Measurements from ENCODE around the gene CFAP52. TPM values are rescaled to one million over a fixed set of nuclear protein-coding genes. Genes with fewer than 3 reads are reported as not detected.
"Not testable (repeated sequence)": the region's sequence is repeated elsewhere in the genome, so short reads cannot be mapped to it uniquely, and the experiment has no call there.

Gene CFAP52
- total and polyA plus RNA-seq, 7 donors: 0.03 to 0.99 TPM; not detected in 5

GRCh38 chr17:9647014-9647413 lies 70.6 kb downstream of the CFAP52 start:
- Histone ChIP-seq H3K27me3 (peaks cover 16 to 54% (median 22%) of the 10 kb centered on the region in 3 donors), H3K4me1 (peaks cover 0 to 19% (median 18%) of the 10 kb centered on the region in 4 donors), H3K36me3 (no peaks in the 10 kb centered on the region), H3K27ac (no peak overlapping the region), H3K9me3 (no peaks in the 10 kb centered on the region), H3K4me3 (no peak overlapping the region)
- no peak for TF ChIP-seq POLR2AphosphoS5 (IDR thresholded peaks at IDR 0.05)
- DNase-seq: no peak
- intact Hi-C loops (cut with DNase I): no loop called here
- WGBS, 2 donors: 12 to 23% methylated on average over 4 of the region's 4 CpGs

GRCh38 chr17:9648521-9649110 lies 72.2 kb downstream of the CFAP52 start:
- WGBS, 2 donors: 83 to 88% methylated on average over 3 of the region's 3 CpGs
- Histone ChIP-seq H3K4me3 (no peak overlapping the region), H3K27me3 (peaks cover 16 to 54% (median 22%) of the 10 kb centered on the region in 3 donors), H3K9me3 (no peaks in the 10 kb centered on the region), H3K4me1 (peaks cover 0 to 19% (median 18%) of the 10 kb centered on the region in 4 donors), H3K36me3 (no peaks in the 10 kb centered on the region), H3K27ac (no peak overlapping the region)
- TF ChIP-seq EP300 (IDR thresholded peaks at IDR 0.05) (no peak), POLR2AphosphoS5 (IDR thresholded peaks at IDR 0.05) (no peak), POLR2A (IDR thresholded peaks at IDR 0.05) (no peak), CTCF (IDR thresholded peaks at IDR 0.05) (no peak)
- no peak for DNase-seq
- intact Hi-C loops (cut with DNase I): no loop called here

GRCh38 chr17:9658593-9659211 lies 82.3 kb downstream of the CFAP52 start:
- H3K36me3 ChIP-seq: no peaks in the 10 kb centered on the region
- no peak for TF ChIP-seq POLR2AphosphoS5 (IDR thresholded peaks at IDR 0.05)
- TF ChIP-seq EP300 (IDR thresholded peaks at IDR 0.05): no peak
- TF ChIP-seq CTCF (IDR thresholded peaks at IDR 0.05): no peak
- no peak for TF ChIP-seq POLR2A (IDR thresholded peaks at IDR 0.05)
- no peaks in the 10 kb centered on the region for H3K4me1 ChIP-seq
- WGBS, 2 donors: 31 to 61% methylated on average over 4 of the region's 4 CpGs
- intact Hi-C loops (cut with DNase I): no loop called here
- H3K27ac ChIP-seq: no peak overlapping the region
- no peaks in the 10 kb centered on the region for H3K9me3 ChIP-seq
- DNase-seq: no peak
- no peak overlapping the region for H3K4me3 ChIP-seq
- no peaks in the 10 kb centered on the region for H3K27me3 ChIP-seq

GRCh38 chr17:9661027-9661426 lies 84.6 kb downstream of the CFAP52 start:
- Histone ChIP-seq H3K4me3 (no peak overlapping the region), H3K36me3 (no peaks in the 10 kb centered on the region), H3K4me1 (no peaks in the 10 kb centered on the region), H3K9me3 (peaks cover 0 to 2% (median 0%) of the 10 kb centered on the region in 4 donors), H3K27me3 (no peaks in the 10 kb centered on the region), H3K27ac (no peak overlapping the region)
- no peak for DNase-seq
- intact Hi-C loops (cut with DNase I): no loop called here
- WGBS, 2 donors: 97 to 99% methylated on average over 2 of the region's 2 CpGs
- TF ChIP-seq POLR2AphosphoS5 (IDR thresholded peaks at IDR 0.05) (no peak), EP300 (IDR thresholded peaks at IDR 0.05) (no peak), CTCF (IDR thresholded peaks at IDR 0.05) (no peak), POLR2A (IDR thresholded peaks at IDR 0.05) (no peak)

GRCh38 chr17:9663511-9663910 lies 87.1 kb downstream of the CFAP52 start:
- H3K27ac ChIP-seq; H3K9me3 ChIP-seq; DNase-seq; H3K27me3 ChIP-seq; H3K4me3 ChIP-seq; intact Hi-C loops (cut with DNase I); H3K4me1 ChIP-seq; H3K36me3 ChIP-seq: not testable (repeated sequence)
- 94% methylated on average over 11 of the region's 11 CpGs for WGBS, 2 donors

Measured in sigmoid colon (tissue), 7 donors.